ENCODE measurements around the gene HHAT.

The HHAT gene

GRCh38 chr1:210328746-210329503 lies at the start of gene HHAT:
Gene HHAT, plus strand, starts transcription at chr1:210328902. Its CDS starts 20,074 bp downstream, at chr1:210348976.
- DNase-seq: peak in 1 of 4 experiments; percentile 9

GRCh38 chr1:210280221-210280620 lies 48.5 kb upstream of the HHAT start:
- no peak for DNase-seq

GRCh38 chr1:210288116-210288515 lies 40.6 kb upstream of the HHAT start:
- DNase-seq: no peak

- no peak for DNase-seq
These were observed 39.5 kb upstream of the HHAT start for GRCh38 chr1:210289248-210289647.

GRCh38 chr1:210291081-210291764 lies 37.5 kb upstream of the HHAT start:
- DNase-seq: no peak

GRCh38 chr1:210291786-210292230 lies 36.9 kb upstream of the HHAT start:
- DNase-seq: no peak

- DNase-seq: no peak
These were observed 36.4 kb upstream of the HHAT start for GRCh38 chr1:210292231-210292871.

- DNase-seq: no peak
These were observed 35.5 kb upstream of the HHAT start for GRCh38 chr1:210293171-210293607.

- DNase-seq: no peak
These were observed 33.5 kb upstream of the HHAT start for GRCh38 chr1:210294999-210295745.

GRCh38 chr1:210296682-210297081 lies 32.0 kb upstream of the HHAT start:
- no peak for DNase-seq

- DNase-seq: no peak
These were observed 30.4 kb upstream of the HHAT start for GRCh38 chr1:210298296-210298695.

- no peak for DNase-seq
These were observed 29.8 kb upstream of the HHAT start for GRCh38 chr1:210298936-210299335.

- no peak for DNase-seq
These were observed 29.2 kb upstream of the HHAT start for GRCh38 chr1:210299501-210299900.

- no peak for DNase-seq
These were observed 27.6 kb upstream of the HHAT start for GRCh38 chr1:210300923-210301614.

- DNase-seq: no peak
These were observed 27.1 kb upstream of the HHAT start for GRCh38 chr1:210301615-210302000.

GRCh38 chr1:210302501-210302900 lies 26.2 kb upstream of the HHAT start:
- no peak for DNase-seq

- DNase-seq: no peak
These were observed 25.3 kb upstream of the HHAT start for GRCh38 chr1:210303391-210303790.

- no peak for DNase-seq
These were observed 18.0 kb upstream of the HHAT start for GRCh38 chr1:210310562-210311153.

- no peak for DNase-seq
These were observed 16.8 kb upstream of the HHAT start for GRCh38 chr1:210311726-210312493.

GRCh38 chr1:210313046-210313595 lies 15.6 kb upstream of the HHAT start:
- no peak for DNase-seq

GRCh38 chr1:210313921-210314320 lies 14.8 kb upstream of the HHAT start:
- no peak for DNase-seq
